GM19463 (cell line): ENCODE data around the gene DNAH8.

Experiments used
- ATAC-seq: cut with Tn5 transposase; IDR thresholded peaks from one replicate; pipeline ENCODE4 v1.9.1; 2021; ENCODE audit warnings: mild to moderate bottlenecking, moderate library complexity; ENCODE audit not compliant: unreplicated experiment

The DNAH8 gene, protein sequence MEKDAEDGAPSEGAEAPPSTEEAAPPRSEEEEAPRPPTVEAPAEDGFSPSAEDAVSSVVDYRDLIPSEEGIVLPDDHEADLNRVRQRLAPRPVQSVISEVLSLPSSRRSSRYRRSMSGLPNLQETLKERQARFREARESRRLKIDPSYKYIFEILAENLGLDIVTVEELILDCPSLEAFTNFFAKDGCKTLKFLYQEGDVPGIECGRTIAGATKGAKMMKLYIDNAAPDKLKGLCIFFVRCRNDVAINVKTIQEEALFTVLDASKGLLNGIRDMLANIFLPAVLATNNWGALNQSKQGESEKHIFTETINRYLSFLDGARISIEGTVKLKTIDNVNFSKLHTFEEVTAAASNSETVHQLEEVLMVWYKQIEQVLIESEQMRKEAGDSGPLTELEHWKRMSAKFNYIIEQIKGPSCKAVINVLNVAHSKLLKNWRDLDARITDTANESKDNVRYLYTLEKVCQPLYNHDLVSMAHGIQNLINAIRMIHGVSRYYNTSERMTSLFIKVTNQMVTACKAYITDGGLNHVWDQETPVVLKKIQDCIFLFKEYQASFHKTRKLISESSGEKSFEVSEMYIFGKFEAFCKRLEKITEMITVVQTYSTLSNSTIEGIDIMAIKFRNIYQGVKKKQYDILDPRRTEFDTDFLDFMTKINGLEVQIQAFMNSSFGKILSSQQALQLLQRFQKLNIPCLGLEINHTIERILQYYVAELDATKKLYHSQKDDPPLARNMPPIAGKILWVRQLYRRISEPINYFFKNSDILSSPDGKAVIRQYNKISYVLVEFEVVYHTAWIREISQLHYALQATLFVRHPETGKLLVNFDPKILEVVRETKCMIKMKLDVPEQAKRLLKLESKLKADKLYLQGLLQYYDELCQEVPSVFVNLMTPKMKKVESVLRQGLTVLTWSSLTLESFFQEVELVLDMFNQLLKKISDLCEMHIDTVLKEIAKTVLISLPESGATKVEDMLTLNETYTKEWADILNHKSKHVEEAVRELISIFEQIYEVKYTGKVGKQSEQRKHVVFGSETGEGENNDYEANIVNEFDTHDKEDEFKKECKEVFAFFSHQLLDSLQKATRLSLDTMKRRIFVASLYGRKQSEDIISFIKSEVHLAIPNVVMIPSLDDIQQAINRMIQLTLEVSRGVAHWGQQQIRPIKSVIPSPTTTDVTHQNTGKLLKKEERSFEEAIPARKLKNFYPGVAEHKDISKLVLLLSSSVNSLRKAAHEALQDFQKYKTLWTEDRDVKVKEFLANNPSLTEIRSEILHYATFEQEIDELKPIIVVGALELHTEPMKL (N-terminal part only)

GRCh38 chr6:38715016-38715689 is at the start of gene DNAH8:
Gene DNAH8 (plus strand): TSS chr6:38715311. CDS start chr6:38722810, 7,499 bp downstream.
- ATAC-seq: no peak

- peak; percentile 83 for ATAC-seq
Measured at GRCh38 chr6:38671885-38672467, 43.1 kb upstream of the DNAH8 start.

DNA sequence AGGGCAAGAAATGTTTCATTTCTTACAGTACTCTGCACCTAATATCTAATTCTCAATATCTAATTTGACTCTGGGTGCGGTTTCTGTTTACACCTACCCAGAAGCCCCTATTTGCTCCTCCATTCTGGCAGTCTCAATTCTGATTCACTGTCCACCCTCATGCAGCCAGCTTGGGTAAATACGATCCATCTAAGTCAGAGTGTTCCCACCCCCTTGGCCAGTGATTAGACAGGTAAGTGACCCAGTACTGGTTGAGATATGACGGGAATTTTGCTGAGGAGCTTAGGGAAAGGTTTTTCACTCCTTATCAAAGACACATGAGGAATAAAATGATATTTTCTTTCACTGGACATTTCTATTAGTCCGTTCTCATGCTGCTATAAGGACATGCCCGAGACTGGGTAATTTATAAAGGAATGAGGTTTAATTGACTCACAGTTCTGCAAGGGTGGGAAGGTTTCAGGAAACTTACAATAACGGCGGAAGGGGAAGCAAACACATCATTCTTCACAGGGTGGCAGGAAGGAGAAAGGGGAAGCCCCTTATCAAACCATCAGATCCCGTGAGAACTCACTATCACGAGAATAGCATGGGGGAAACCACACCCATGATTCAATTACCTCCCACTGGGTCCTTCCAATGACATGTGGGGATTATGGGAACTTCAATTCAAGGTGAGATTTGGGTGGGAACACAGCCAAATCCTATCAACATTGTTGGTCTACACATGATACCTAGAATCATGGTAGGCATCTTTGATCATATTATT is 41.5 kb upstream of the DNAH8 start:
- no peak for ATAC-seq

- ATAC-seq: no peak
Measured at GRCh38 chr6:38676236-38676973, 38.7 kb upstream of the DNAH8 start.

GRCh38 chr6:38676974-38677544 is 38.1 kb upstream of the DNAH8 start:
- no peak for ATAC-seq

DNA sequence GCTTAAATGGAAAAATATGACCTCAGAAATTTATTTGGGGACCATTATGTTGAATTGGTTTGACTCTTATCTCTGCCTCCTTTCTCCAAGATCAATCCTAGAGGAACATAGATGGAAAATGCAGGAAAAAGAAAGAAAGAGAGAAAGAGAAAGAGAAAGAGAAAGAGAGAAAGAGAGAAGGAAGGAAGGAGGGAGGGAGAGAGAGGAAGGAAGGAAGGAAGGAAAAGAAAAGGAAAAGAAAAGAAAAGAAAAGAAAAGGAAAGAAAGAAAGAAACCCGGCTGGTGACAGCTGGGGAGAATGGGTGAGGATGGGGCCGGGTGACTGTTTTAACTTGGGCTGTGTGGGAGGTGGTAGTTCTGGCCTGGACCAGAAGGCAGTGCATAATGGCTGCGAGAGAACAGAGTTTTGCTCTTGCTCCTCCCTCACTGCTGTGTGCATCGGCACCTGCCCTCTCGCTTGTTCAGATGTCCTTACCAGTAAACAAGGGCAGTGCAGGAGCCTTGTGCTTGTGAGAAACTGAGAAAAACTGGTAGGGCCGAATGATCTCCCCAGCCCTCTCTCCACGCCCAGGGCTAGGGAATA is 36.8 kb upstream of the DNAH8 start:
- ATAC-seq: no peak

DNA sequence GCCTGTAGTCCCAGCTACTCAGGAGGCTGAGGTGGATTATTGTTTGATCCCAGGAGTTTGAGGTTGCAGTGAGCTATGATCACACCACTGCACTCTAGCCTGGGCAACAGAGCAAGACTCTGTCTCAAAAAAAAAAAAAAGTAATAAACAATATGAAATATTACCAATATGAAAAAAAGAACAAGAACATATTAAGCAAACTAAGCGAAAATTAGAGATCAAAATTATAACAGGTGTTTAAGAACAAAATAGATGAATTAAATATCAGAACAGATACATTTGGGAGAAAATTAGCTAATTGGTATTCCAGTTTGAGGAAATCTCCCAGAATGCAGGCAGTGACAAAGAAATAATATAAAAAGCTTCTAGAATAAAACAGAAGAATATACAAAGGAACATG is 35.4 kb upstream of the DNAH8 start:
- ATAC-seq: no peak

DNA sequence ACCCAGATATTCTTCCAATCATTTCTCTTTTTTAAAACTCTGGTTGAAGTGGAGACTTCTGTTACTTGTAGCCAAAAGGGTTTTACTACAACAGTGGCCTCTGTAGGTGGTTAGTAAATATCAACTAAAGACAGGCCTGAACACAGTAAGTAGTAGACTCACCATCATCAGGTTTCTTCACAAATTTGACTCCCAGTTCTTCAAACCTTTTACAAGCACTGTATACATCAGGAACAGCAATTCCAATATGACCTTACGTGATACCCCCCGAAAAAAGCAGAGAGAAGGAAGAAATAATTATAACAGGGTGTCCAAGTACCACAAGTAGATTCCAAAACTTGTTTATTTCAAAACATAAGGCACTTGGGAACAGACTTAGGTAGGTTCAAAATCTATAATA is 33.3 kb upstream of the DNAH8 start:
- ATAC-seq: no peak

- no peak for ATAC-seq
Measured at GRCh38 chr6:38684237-38684636, 30.9 kb upstream of the DNAH8 start.

DNA sequence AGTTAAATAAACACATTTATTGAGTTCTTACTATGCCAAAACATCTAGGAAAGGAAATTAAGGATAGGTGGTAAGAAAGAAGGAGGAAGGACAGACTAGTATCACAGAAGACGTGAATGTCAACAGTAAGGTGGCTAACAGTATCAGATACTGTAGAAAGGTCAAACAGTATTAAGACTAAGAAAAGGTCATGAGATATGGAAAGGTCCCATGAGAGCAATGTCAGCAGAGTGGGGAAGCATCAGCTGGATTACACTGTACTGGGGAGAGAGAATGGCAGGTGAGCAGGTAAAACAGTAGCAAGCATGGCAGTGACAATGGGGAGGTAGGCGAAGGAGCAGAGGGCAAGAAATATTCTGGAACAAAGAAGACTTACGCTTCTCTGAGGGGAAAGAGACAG is 30.2 kb upstream of the DNAH8 start:
- ATAC-seq: no peak

GRCh38 chr6:38686270-38687042 is 28.7 kb upstream of the DNAH8 start:
- ATAC-seq: no peak

DNA sequence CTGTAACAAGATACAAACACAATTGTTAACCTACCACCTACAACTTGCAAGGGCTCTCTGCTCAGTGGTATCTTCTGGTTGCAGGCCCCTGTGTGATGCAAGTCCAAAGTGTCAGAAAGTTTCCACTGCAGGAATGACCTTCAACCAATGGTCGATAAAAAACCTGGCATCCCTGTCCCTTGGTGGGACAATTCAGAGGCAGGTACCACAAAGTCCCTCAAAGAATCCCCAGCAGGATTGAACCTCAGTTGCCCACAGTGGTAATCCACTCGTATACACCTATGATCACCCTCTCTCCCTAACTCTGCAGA is 28.1 kb upstream of the DNAH8 start:
- ATAC-seq: no peak

- ATAC-seq: no peak
Measured at GRCh38 chr6:38687549-38687948, 27.6 kb upstream of the DNAH8 start.

DNA sequence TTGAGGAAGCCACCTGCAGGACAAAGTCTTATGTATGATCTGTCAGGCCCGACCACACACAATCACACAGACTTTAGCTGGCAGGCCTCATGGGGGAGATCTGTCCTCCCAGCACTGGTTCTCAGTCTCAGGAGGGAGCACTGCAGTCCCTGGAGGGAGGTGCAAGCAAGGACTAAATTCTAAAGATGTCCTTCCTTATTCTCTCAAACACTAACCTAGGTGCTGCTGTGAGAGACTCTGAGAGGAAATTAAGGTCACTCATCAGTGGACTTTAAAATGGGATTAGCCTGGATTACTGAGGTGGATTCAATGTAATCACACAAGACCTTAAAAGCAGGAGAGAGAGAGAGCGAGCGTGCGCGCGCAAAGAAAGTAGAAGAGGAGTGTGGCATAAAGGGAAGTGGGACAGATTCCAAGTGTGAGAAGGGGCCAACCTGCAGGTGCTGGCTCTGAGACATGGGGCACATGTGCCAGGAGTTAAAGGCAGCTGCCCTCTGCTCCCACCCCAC is 26.5 kb upstream of the DNAH8 start:
- ATAC-seq: peak; percentile 56

- no peak for ATAC-seq
Measured at GRCh38 chr6:38695227-38695900, 19.7 kb upstream of the DNAH8 start.

DNA sequence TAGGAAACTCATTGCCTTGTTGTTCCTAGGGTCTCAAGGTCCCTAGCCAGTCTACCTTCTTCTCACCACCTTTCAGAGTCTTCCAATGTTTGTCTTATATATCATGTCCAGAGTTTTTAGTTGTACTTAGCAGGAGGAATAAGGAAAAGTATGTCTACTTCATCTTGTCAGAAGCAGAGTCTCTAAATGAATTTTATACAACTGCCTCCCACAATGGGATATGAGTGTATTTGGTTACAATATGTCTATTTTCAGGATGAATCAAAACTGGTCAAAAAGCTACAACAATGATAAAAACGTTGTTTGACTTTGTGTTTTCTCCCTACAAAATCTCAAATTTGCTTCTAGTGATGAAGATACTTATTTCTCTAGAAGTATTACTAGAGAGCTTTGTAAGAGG is 19.2 kb upstream of the DNAH8 start:
- no peak for ATAC-seq

DNA sequence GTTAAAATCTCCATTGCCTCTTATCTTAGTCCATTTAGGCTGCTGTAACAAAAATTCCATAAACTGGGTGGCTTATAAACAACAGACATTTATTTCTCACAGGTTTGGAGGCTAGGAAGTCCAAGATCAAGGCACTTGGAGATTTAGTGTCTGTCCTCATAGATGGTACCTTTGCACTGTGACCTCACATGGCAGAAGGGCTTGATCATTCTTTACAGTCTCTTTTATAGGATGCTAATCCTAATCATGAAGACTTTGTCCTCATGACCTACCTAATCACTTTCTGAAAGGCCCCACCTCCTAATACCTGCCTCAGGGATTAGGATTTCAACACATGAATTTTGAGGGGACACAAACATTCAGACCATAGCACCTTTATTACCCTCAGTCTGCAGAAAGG is 18.8 kb upstream of the DNAH8 start:
- ATAC-seq: no peak
